SK-N-SH (cell line): ENCODE measurements around the gene KLHL24. TPM values are rescaled to one million over a fixed set of nuclear protein-coding genes. Genes with fewer than 3 reads are reported as not detected.
A peak's percentile ranks its signal among the peaks of the same experiment; 100 is the strongest.

Experiments used
- CTCF ChIA-PET: fragments of 300-600, 350-600 bp; formaldehyde crosslinking; extraction: SDS; loops from one replicate; lab custom pipeline; 2021; lab: Yijun Ruan, JAX
- POLR2A ChIA-PET: fragments of 350-600 bp; sonication (Branson Sonifier 250); formaldehyde crosslinking; extraction: SDS; loops from one replicate; lab custom pipeline; 2020; ENCODE audit warnings: antibody characterized with exemption, inconsistent platforms; lab: Yijun Ruan, JAX
- DNase-seq: peaks from one replicate; pipeline ENCODE4 v3.0.0; 2012
- H2AFZ ChIP-seq: fragments of 200-600 bp; sonication (generic); 2 replicates; pipeline ENCODE4 v1.8.1; 2016; ENCODE audit warnings: antibody characterized with exemption, mild to moderate bottlenecking, low read depth
- H3F3A ChIP-seq: fragments of 200-600 bp; sonication (generic); replicated peaks from 2 replicates; pipeline ENCODE3; 2016; ENCODE audit warnings: antibody characterized with exemption, mild to moderate bottlenecking; ENCODE audit not compliant: insufficient read depth
- H3K27ac ChIP-seq, 2 experiments: fragments of 200-500 bp in 1 of 2; fragments of 200-600 bp in 1 of 2; sonication (Bioruptor generic) in 1 of 2; sonication (generic), shearing (Covaris generic) in 1 of 2; 2 replicates each; pipeline versions ENCODE4 v1.5.1 to v1.6.1; 2014 to 2016; ENCODE audit warnings: low read depth in 2 of 2, inconsistent platforms in 1 of 2, low read length in 1 of 2, mild to moderate bottlenecking in 1 of 2, mixed read lengths in 1 of 2
- H3K27me3 ChIP-seq: fragments of 200-600 bp; sonication (generic), shearing (Covaris generic); 2 replicates; pipeline ENCODE4 v1.6.1; 2016; ENCODE audit warnings: mixed run types; ENCODE audit not compliant: insufficient read depth
- H3K36me3 ChIP-seq, 2 experiments: fragments of 200-500 bp in 1 of 2; fragments of 200-600 bp in 1 of 2; sonication (Bioruptor generic) in 1 of 2; sonication (generic) in 1 of 2; replicated peaks in 1 of 2; 2 replicates each; pipeline versions ENCODE3 to v1.5.1; 2014 to 2016; ENCODE audit warnings: low read length in 1 of 2, mild to moderate bottlenecking in 1 of 2; ENCODE audit not compliant: insufficient read depth in 2 of 2, control insufficient read depth in 1 of 2
- H3K4me1 ChIP-seq, 2 experiments: fragments of 200-500 bp in 1 of 2; fragments of 200-600 bp in 1 of 2; sonication (Bioruptor generic) in 1 of 2; sonication (generic), shearing (Covaris generic) in 1 of 2; 2 replicates each; pipeline versions ENCODE4 v1.5.1 to v1.6.1; 2014 to 2016; ENCODE audit warnings: low read depth in 1 of 2, low read length in 1 of 2, mixed run types in 1 of 2; ENCODE audit not compliant: insufficient read depth in 2 of 2, control insufficient read depth in 1 of 2
- H3K4me2 ChIP-seq: fragments of 200-600 bp; sonication (generic), shearing (Covaris generic); 2 replicates; pipeline ENCODE4 v1.6.1; 2017; ENCODE audit warnings: mixed run types
- H3K4me3 ChIP-seq, 2 experiments: fragments of 200-500 bp in 1 of 2; fragments of 200-600 bp in 1 of 2; sonication (Bioruptor generic) in 1 of 2; sonication (generic), shearing (Covaris generic) in 1 of 2; 2 replicates each; pipeline versions ENCODE4 v1.5.1 to v1.8.1; 2014 to 2016; ENCODE audit warnings: low read depth in 2 of 2, inconsistent platforms in 1 of 2, low read length in 1 of 2, mild to moderate bottlenecking in 1 of 2, mixed read lengths in 1 of 2, moderate library complexity in 1 of 2
- H3K79me2 ChIP-seq: fragments of 200-600 bp; sonication (generic); 2 replicates; pipeline ENCODE4 v1.8.1; 2017; ENCODE audit warnings: mild to moderate bottlenecking; ENCODE audit not compliant: insufficient read depth
- H3K9ac ChIP-seq: fragments of 200-600 bp; sonication (generic); 2 replicates; pipeline ENCODE4 v1.6.1; 2017; ENCODE audit warnings: mixed run types
- H3K9me2 ChIP-seq: fragments of 200-600 bp; sonication (generic); 2 replicates; pipeline ENCODE4 v1.6.1; 2017; ENCODE audit warnings: mixed run types
- H3K9me3 ChIP-seq: fragments of 200-600 bp; sonication (generic); 2 replicates; pipeline ENCODE4 v1.6.1; 2017; ENCODE audit warnings: mixed run types, mild to moderate bottlenecking, moderate library complexity
- H4K20me1 ChIP-seq: fragments of 200-600 bp; sonication (generic); 2 replicates; pipeline ENCODE4 v1.6.1; 2017; ENCODE audit warnings: mild to moderate bottlenecking, mixed run types; ENCODE audit not compliant: insufficient read depth
- EP300 ChIP-seq, 2 experiments: IDR thresholded peaks; 2 replicates each; pipeline versions ENCODE4 v1.4.0 to v1.6.1; 2012; ENCODE audit warnings: borderline replicate concordance in 1 of 2, low read depth in 1 of 2, low read length in 1 of 2
- FOSL2 ChIP-seq: IDR thresholded peaks from 2 replicates; pipeline ENCODE4 v1.4.0; 2012; ENCODE audit warnings: low read depth, mild to moderate bottlenecking, moderate library complexity, borderline replicate concordance
- GATA2 ChIP-seq: sonication (generic); formaldehyde crosslinking; IDR thresholded peaks from 2 replicates; pipeline ENCODE4 v1.5.0; 2020; ENCODE audit warnings: mild to moderate bottlenecking, missing genetic modification reagents
- JUND ChIP-seq: IDR thresholded peaks from 2 replicates; pipeline ENCODE4 v1.4.0; 2012
- NRF1 ChIP-seq: IDR thresholded peaks from 2 replicates; pipeline ENCODE4 v1.6.1; 2012; ENCODE audit warnings: low read depth, mild to moderate bottlenecking, low read length
- POLR2AphosphoS5 ChIP-seq: IDR thresholded peaks from 2 replicates; pipeline ENCODE4 v1.6.1; 2012; ENCODE audit warnings: low read depth, low read length
- RAD21 ChIP-seq: IDR thresholded peaks from 2 replicates; pipeline ENCODE4 v1.6.1; 2012; ENCODE audit warnings: mild to moderate bottlenecking, low read length
- WGBS: methylation state at CpG from one replicate; pipeline ENCODE4 v1.1.6; 2017; ENCODE audit warnings: low lambda C conversion rate; 5-methylcytosine and 5-hydroxymethylcytosine counted together
- polyA plus RNA-seq, 3 experiments: library from polyadenylated mRNA; depleted of rRNA; stranded (reverse); fragments of >200 nt; gene quantifications; 2 replicates each; pipeline ENCODE4 v1.2.3, GENCODE V29; 2012
- TF ChIP-seq, protein P1 (sequence below): IDR thresholded peaks from 2 replicates; pipeline ENCODE4 v1.4.0; 2012; ENCODE audit warnings: low read depth, borderline replicate concordance
- TF ChIP-seq, protein P2 (sequence below): fragments of 200-600 bp; sonication (generic); IDR thresholded peaks from 2 replicates; pipeline ENCODE4 v1.6.1; 2017; ENCODE audit warnings: antibody characterized with exemption, mild to moderate bottlenecking, moderate library complexity
- TF ChIP-seq, protein P3 (sequence below): fragments of 150-350 bp; IDR thresholded peaks from 2 replicates; pipeline ENCODE4 v1.6.1; 2017; ENCODE audit warnings: antibody characterized with exemption, low read length, low read depth, borderline replicate concordance
- TF ChIP-seq, protein P4 (sequence below): IDR thresholded peaks from 2 replicates; pipeline ENCODE4 v1.6.1; 2012; ENCODE audit warnings: mild to moderate bottlenecking, low read depth, low read length, moderate library complexity

KLHL24 gene
- polyA plus RNA-seq, 1 of the 3 experiments (the other 2 are of a cell fraction) = 5.7 TPM

GRCh38 chr3:183591881-183592521, 43.4 kb upstream of the KLHL24 start:
- Histone ChIP-seq H3K4me1 (no peaks in the 10 kb centered on the region; a peak in 1 of 4 replicates), H3F3A (no peaks in the 10 kb centered on the region), H3K27ac (no peak overlapping the region), H3K9me2 (no peaks in the 10 kb centered on the region), H3K4me3 (no peak overlapping the region), H3K9ac (no peak overlapping the region), H3K79me2 (no peaks in the 10 kb centered on the region), H2AFZ (no peak overlapping the region), H3K4me2 (no peak overlapping the region), H3K36me3 (no peaks in the 10 kb centered on the region), H3K9me3 (no peaks in the 10 kb centered on the region), H4K20me1 (no peaks in the 10 kb centered on the region), H3K27me3 (0 out of 2 replicates have a peak, but pooled peaks cover 6% of the 10 kb centered on the region)
- DNase-seq = no peak
- ChIA-PET POLR2A (no interaction called here), CTCF (interaction anchor here (0.8 to 1.2 kb wide), 2 partner anchors 89 to 122 kb away, joined by 3 to 5 read pairs; no protein-coding TSS in a partner anchor)
- TF ChIP-seq, protein P1, sequence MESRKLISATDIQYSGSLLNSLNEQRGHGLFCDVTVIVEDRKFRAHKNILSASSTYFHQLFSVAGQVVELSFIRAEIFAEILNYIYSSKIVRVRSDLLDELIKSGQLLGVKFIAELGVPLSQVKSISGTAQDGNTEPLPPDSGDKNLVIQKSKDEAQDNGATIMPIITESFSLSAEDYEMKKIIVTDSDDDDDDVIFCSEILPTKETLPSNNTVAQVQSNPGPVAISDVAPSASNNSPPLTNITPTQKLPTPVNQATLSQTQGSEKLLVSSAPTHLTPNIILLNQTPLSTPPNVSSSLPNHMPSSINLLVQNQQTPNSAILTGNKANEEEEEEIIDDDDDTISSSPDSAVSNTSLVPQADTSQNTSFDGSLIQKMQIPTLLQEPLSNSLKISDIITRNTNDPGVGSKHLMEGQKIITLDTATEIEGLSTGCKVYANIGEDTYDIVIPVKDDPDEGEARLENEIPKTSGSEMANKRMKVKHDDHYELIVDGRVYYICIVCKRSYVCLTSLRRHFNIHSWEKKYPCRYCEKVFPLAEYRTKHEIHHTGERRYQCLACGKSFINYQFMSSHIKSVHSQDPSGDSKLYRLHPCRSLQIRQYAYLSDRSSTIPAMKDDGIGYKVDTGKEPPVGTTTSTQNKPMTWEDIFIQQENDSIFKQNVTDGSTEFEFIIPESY = no peak
- 0 out of 2 replicates have a peak, but pooled peaks have one; percentile 19 for TF ChIP-seq RAD21
- TF ChIP-seq, protein P2, sequence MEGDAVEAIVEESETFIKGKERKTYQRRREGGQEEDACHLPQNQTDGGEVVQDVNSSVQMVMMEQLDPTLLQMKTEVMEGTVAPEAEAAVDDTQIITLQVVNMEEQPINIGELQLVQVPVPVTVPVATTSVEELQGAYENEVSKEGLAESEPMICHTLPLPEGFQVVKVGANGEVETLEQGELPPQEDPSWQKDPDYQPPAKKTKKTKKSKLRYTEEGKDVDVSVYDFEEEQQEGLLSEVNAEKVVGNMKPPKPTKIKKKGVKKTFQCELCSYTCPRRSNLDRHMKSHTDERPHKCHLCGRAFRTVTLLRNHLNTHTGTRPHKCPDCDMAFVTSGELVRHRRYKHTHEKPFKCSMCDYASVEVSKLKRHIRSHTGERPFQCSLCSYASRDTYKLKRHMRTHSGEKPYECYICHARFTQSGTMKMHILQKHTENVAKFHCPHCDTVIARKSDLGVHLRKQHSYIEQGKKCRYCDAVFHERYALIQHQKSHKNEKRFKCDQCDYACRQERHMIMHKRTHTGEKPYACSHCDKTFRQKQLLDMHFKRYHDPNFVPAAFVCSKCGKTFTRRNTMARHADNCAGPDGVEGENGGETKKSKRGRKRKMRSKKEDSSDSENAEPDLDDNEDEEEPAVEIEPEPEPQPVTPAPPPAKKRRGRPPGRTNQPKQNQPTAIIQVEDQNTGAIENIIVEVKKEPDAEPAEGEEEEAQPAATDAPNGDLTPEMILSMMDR = peak; percentile 41
- TF ChIP-seq, protein P3, sequence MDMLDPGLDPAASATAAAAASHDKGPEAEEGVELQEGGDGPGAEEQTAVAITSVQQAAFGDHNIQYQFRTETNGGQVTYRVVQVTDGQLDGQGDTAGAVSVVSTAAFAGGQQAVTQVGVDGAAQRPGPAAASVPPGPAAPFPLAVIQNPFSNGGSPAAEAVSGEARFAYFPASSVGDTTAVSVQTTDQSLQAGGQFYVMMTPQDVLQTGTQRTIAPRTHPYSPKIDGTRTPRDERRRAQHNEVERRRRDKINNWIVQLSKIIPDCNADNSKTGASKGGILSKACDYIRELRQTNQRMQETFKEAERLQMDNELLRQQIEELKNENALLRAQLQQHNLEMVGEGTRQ = no peak
- TF ChIP-seq EP300 (IDR thresholded peaks at IDR 0.05; ENCODE audit: borderline replicate concordance in 1 of 2, low read depth in 1 of 2, low read length in 1 of 2) = no peak
- WGBS = 77% methylated on average over 6 of the region's 6 CpGs

GRCh38 chr3:183592821-183593220, 42.6 kb upstream of the KLHL24 start:
- no peaks in the 10 kb centered on the region for H3K9me2 ChIP-seq
- no peaks in the 10 kb centered on the region for H3K27me3 ChIP-seq
- ChIA-PET POLR2A (no interaction called here), CTCF (no interaction called here)
- H3K79me2 ChIP-seq = no peaks in the 10 kb centered on the region
- H3K4me2 ChIP-seq = no peak overlapping the region
- DNase-seq = no peak
- H3F3A ChIP-seq = no peaks in the 10 kb centered on the region
- 60% methylated on average over 7 of the region's 7 CpGs for WGBS
- H3K4me1 ChIP-seq = no peaks in the 10 kb centered on the region; a peak in 1 of 4 replicates
- H4K20me1 ChIP-seq = no peaks in the 10 kb centered on the region
- H3K4me3 ChIP-seq = no peak overlapping the region
- H3K27ac ChIP-seq = no peak overlapping the region
- peaks cover 5% of the 10 kb centered on the region; the same call in 1 of the 2 replicates for H3K9me3 ChIP-seq
- no peaks in the 10 kb centered on the region for H3K36me3 ChIP-seq
- no peak overlapping the region for H2AFZ ChIP-seq
- H3K9ac ChIP-seq = no peak overlapping the region
- TF ChIP-seq, protein P1 = no peak
- TF ChIP-seq FOSL2 (no peak), NRF1 (no peak), POLR2AphosphoS5 (no peak), EP300 (IDR thresholded peaks at IDR 0.05; ENCODE audit: borderline replicate concordance in 1 of 2, low read depth in 1 of 2, low read length in 1 of 2) (no peak), JUND (no peak), GATA2 (CRISPR knock-in tag) (no peak)
- TF ChIP-seq, protein P2 = no peak
- TF ChIP-seq, protein P4, sequence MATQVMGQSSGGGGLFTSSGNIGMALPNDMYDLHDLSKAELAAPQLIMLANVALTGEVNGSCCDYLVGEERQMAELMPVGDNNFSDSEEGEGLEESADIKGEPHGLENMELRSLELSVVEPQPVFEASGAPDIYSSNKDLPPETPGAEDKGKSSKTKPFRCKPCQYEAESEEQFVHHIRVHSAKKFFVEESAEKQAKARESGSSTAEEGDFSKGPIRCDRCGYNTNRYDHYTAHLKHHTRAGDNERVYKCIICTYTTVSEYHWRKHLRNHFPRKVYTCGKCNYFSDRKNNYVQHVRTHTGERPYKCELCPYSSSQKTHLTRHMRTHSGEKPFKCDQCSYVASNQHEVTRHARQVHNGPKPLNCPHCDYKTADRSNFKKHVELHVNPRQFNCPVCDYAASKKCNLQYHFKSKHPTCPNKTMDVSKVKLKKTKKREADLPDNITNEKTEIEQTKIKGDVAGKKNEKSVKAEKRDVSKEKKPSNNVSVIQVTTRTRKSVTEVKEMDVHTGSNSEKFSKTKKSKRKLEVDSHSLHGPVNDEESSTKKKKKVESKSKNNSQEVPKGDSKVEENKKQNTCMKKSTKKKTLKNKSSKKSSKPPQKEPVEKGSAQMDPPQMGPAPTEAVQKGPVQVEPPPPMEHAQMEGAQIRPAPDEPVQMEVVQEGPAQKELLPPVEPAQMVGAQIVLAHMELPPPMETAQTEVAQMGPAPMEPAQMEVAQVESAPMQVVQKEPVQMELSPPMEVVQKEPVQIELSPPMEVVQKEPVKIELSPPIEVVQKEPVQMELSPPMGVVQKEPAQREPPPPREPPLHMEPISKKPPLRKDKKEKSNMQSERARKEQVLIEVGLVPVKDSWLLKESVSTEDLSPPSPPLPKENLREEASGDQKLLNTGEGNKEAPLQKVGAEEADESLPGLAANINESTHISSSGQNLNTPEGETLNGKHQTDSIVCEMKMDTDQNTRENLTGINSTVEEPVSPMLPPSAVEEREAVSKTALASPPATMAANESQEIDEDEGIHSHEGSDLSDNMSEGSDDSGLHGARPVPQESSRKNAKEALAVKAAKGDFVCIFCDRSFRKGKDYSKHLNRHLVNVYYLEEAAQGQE = no peak
